ENCODE results near the gene ETFBKMT.
A peak's percentile ranks its signal among the peaks of the same experiment; 100 is the strongest.

The ETFBKMT gene

GRCh38 chr12:31659087-31659942 lies at the start of gene ETFBKMT:
Gene ETFBKMT (plus strand): TSS chr12:31659688. CDS start chr12:31661954, 2,266 bp downstream.
- FAIRE-seq (peak; percentile 98), DNase-seq (ENCODE audit: extremely low spot score, insufficient read length, low read depth) (peak; percentile 80)

- no peak for FAIRE-seq
These were observed 46.7 kb upstream of the ETFBKMT start for GRCh38 chr12:31612819-31613218.

GRCh38 chr12:31618228-31619025 lies 41.1 kb upstream of the ETFBKMT start:
- FAIRE-seq: no peak

More at GRCh38 chr12:31612819-31613218, 46.7 kb upstream of the ETFBKMT start:
- no peak for DNase-seq (ENCODE audit: extremely low spot score, insufficient read length, low read depth)

GRCh38 chr12:31620311-31620710 lies 39.2 kb upstream of the ETFBKMT start:
- FAIRE-seq: no peak
- DNase-seq (ENCODE audit: extremely low spot score, insufficient read length, low read depth): no peak

More at GRCh38 chr12:31618228-31619025, 41.1 kb upstream of the ETFBKMT start:
- DNase-seq (ENCODE audit: extremely low spot score, insufficient read length, low read depth): no peak

GRCh38 chr12:31622038-31622437 lies 37.5 kb upstream of the ETFBKMT start:
- no peak for FAIRE-seq
- DNase-seq (ENCODE audit: extremely low spot score, insufficient read length, low read depth): no peak

GRCh38 chr12:31626270-31626995 lies 33.1 kb upstream of the ETFBKMT start:
- DNase-seq (ENCODE audit: extremely low spot score, insufficient read length, low read depth) (no peak), FAIRE-seq (no peak)

GRCh38 chr12:31627456-31628054 lies 31.9 kb upstream of the ETFBKMT start:
- no peak for DNase-seq (ENCODE audit: extremely low spot score, insufficient read length, low read depth)
- no peak for FAIRE-seq

- DNase-seq (ENCODE audit: extremely low spot score, insufficient read length, low read depth) (no peak), FAIRE-seq (no peak)
These were observed 29.4 kb upstream of the ETFBKMT start for GRCh38 chr12:31629756-31630732.

GRCh38 chr12:31631023-31631724 lies 28.3 kb upstream of the ETFBKMT start:
- DNase-seq (ENCODE audit: extremely low spot score, insufficient read length, low read depth) (no peak), FAIRE-seq (no peak)

- no peak for DNase-seq (ENCODE audit: extremely low spot score, insufficient read length, low read depth)
- no peak for FAIRE-seq
These were observed 27.7 kb upstream of the ETFBKMT start for GRCh38 chr12:31631809-31632208.

- DNase-seq (ENCODE audit: extremely low spot score, insufficient read length, low read depth) (no peak), FAIRE-seq (no peak)
These were observed 26.0 kb upstream of the ETFBKMT start for GRCh38 chr12:31633464-31633863.

- DNase-seq (ENCODE audit: extremely low spot score, insufficient read length, low read depth) (no peak), FAIRE-seq (no peak)
These were observed 24.9 kb upstream of the ETFBKMT start for GRCh38 chr12:31634620-31635019.

- FAIRE-seq: no peak
These were observed 17.9 kb upstream of the ETFBKMT start for GRCh38 chr12:31641509-31642090.

GRCh38 chr12:31644536-31644935 lies 15.0 kb upstream of the ETFBKMT start:
- DNase-seq (ENCODE audit: extremely low spot score, insufficient read length, low read depth) (no peak), FAIRE-seq (no peak)

More at GRCh38 chr12:31641509-31642090, 17.9 kb upstream of the ETFBKMT start:
- DNase-seq (ENCODE audit: extremely low spot score, insufficient read length, low read depth): no peak

GRCh38 chr12:31645924-31646323 lies 13.6 kb upstream of the ETFBKMT start:
- FAIRE-seq (no peak), DNase-seq (ENCODE audit: extremely low spot score, insufficient read length, low read depth) (no peak)

- FAIRE-seq (no peak), DNase-seq (ENCODE audit: extremely low spot score, insufficient read length, low read depth) (no peak)
These were observed 12.4 kb upstream of the ETFBKMT start for GRCh38 chr12:31647086-31647491.

- DNase-seq (ENCODE audit: extremely low spot score, insufficient read length, low read depth): no peak
- no peak for FAIRE-seq
These were observed 8.6 kb upstream of the ETFBKMT start for GRCh38 chr12:31650918-31651317.

Measured in GM18507 (cell line).